GM10266 (cell line): ENCODE results near the gene NOXA1.

ENCODE experiments used
- DNase-seq: peaks from one replicate; pipeline ENCODE4 v3.0.0; 2012; ENCODE audit errors: extremely low spot score
- TF ChIP-seq, protein P1 (sequence below): IDR thresholded peaks from 2 replicates; pipeline ENCODE4 v1.5.1; 2012; ENCODE audit warnings: mild to moderate bottlenecking, low read depth; ENCODE audit not compliant: control insufficient read depth, insufficient read depth; ENCODE audit errors: missing control alignments

Gene NOXA1

DNA sequence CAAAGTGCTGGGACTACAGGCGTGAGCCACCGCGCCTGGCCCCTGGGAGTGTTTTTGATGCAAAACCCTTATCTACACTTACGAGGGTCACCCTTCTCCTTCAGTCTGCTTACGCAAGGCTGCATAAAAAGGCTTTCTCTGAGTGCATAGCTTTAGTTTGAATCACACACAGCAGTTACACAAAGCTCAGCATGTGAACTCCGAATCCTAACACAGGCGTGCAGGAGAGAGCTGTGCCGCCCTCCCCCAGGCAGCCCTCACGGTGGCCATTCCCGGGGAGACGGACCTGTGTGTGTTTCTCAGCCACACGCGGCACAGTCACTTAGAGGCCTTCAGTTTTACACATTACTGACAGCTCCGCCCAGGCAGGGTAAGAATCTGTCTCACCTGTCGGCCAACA is 27.0 kb upstream of the NOXA1 start:
- DNase-seq: no peak
- TF ChIP-seq, protein P1, sequence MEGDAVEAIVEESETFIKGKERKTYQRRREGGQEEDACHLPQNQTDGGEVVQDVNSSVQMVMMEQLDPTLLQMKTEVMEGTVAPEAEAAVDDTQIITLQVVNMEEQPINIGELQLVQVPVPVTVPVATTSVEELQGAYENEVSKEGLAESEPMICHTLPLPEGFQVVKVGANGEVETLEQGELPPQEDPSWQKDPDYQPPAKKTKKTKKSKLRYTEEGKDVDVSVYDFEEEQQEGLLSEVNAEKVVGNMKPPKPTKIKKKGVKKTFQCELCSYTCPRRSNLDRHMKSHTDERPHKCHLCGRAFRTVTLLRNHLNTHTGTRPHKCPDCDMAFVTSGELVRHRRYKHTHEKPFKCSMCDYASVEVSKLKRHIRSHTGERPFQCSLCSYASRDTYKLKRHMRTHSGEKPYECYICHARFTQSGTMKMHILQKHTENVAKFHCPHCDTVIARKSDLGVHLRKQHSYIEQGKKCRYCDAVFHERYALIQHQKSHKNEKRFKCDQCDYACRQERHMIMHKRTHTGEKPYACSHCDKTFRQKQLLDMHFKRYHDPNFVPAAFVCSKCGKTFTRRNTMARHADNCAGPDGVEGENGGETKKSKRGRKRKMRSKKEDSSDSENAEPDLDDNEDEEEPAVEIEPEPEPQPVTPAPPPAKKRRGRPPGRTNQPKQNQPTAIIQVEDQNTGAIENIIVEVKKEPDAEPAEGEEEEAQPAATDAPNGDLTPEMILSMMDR: no peak

DNA sequence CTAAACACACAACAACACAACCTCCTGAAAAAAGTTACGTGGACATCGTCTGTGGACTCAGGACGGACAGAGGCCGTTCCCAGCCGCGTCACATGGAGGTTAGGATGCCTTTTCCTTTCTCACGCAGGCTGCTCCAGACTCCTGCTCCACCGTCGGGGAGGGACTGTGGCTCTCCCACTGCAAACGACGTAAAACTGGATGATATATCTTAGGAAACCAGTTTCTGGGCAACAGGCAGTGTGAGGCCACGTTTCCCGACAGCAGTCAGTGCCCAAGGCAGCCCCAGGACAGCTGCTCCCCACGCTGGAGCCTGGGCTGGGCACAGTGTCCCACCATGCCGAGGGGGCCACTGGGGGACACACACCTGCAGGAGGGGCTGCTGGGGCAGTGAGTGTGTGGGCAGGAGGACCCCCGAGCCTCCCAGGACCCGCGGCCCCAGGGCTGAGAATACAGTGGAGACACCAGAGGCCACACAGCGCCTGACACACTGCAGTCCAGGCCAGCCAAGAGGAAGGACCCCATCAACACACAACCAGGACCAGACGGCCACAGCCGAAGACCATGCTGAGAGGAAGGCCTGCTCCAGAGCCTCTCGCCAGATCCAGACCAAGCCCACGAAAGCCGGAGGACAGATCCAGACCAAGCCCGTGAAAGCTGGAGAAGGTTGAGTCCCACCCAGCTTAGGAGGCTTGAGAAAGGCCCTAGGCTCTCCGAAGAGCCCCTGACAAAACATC is 26.4 kb upstream of the NOXA1 start:
- no peak for DNase-seq
- TF ChIP-seq, protein P1: no peak

DNA sequence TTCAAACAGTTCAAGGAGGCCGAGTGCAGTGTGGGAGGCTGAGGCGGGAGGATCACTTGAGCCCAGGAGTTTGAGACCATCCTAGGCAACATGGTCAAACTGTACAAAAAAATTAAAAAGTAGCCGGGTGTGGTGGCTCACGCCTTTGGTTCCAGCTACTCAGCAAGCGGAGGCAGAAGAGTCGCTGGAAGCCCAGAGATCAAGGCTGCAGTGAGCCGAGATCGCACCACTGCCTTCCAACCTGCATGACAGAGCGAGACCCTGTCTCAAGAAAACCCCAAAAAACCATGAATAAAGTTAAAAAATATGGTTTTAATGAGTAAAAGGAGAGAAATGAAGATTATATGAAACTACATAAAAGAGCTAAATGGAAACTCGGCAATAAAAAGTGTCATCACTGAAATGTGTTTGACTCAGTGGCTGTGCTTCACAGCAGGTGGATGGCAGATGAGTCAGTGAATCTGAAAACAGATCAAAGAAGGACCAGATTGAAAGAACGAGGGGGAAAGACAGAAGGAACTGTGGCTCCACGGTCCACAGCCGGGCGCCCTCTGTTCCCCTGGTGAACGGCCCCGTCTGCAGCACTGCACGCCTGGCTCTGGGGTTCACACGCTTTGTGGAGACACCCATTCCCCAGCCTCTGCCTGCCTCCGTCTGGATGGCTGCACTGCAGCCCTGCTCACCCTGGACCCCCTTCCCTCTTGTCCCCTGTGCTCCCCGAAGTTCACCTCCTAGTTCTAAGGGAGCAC is 25.3 kb upstream of the NOXA1 start:
- TF ChIP-seq, protein P1: no peak
- no peak for DNase-seq

DNA sequence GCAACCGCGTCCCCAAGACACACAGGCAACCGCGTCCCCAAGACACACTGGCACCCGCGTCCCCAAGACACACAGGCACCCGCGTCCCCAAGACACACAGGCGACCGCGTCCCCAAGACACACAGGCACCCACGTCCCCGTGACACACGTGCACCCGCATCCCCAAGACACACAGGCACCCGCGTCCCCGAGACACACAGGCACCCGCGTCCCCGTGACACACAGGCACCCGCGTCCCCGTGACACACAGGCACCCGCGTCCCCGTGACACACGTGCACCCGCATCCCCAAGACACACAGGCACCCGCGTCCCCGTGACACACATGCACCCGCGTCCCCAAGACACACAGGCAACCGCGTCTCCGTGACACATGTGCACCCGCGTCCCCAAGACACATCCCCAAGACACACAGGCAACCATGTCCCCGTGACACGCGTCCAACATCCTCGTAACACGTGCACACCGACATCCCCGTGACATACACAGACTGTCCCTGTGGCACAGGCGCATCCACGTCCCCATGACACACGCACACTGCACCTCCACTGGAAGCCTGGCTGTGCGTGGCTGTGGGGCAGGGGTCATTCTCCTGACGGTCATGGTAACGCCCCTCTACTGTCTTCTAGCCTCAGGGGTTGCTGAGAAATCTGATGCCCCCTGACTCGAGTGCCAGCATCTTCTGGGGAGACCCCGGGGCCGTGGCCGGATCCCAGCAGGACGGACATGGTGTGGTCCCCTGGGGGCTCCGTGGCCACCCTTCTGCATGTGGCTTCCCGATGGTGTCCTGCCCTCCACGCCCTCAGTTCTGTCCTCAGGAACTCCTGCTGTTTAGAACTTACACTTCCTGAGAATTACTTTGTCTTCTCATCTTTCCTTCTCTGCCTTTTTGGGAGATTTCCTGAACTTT is 24.4 kb upstream of the NOXA1 start:
- TF ChIP-seq, protein P1: no peak
- no peak for DNase-seq

DNA sequence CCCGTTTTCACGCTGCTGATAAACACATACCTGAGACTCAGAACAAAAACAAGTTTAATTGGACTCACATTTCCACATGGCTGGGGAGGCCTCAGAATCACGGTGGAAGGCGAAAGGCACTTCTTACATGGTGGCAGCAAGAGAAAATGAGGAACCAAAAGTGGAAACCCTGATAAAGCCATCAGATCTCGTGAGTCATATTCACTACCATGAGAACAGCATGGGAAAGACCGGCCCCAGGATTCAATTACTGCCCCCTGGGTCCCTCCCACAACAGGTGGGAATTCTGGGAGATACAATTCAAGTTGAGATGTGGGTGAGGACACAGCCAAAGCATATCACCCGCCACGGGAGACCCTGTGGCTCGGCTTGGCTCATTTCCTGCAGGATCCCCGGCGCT is 20.4 kb upstream of the NOXA1 start:
- TF ChIP-seq, protein P1: no peak
- no peak for DNase-seq

DNA sequence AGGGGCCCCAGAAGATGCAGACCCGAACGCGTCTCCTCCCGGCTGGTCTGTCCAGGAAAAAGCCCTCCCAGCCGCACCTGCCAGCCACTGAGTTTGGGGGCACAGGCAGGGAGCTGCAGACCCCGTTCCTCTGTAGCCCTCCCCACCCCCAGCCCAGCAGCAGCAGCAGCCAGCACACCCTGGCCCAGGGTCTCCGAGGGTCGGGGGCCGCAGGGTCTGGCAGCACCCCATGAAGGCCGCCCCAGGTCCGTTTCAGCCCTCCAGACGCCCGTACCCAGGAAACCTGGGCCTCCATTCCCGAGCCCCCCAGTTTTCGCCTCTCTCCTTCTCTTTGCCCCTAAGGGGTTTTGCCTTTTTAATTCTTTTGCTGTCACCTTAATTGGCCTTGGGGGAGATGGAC is 19.9 kb upstream of the NOXA1 start:
- TF ChIP-seq, protein P1: no peak
- no peak for DNase-seq
